HG03139 (cell line): ENCODE measurements around the gene ZNF639.

ENCODE experiments used
- ATAC-seq: cut with Tn5 transposase; IDR thresholded peaks from one replicate; pipeline ENCODE4 v1.9.1; 2021; ENCODE audit not compliant: unreplicated experiment

The ZNF639 gene

DNA sequence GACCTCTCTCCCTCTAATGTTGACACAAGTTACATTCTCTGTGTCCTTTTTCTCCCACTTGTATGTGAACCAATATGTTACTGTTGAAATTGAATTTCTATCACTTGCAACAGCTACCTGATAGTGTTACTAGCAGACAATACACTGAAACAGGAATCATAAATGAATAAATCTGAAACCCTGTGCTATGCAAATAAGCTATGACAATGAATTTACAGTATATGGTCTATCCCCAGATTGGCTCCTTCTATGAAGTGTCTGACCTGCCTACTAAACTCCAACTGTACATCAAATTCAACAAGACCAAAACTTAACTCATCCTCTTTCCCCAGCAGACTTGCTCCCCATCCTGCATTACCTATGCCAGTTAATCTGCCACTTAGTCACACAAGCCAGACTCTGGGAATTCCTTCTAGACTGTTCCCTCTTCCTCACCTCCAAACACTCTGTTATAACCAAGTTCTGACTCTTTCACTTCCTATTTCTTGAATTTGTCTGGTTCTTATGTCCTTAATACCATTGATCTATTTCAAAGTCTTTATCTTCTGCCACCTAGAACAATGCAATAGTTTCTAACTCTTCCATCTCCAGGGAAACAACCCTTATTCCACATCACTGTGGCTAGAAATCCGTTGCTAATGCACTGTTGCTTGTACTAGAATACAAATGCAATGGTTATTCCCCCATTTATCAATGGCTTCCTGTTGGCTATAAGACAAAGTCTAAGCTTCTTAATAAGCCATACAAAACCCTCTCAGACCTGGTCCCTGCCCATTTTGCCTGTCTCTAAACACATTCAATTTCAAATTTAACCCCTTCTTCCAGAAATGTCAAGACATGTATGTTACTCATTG lies 13.4 kb upstream of the ZNF639 start:
- ATAC-seq: peak; percentile 96

GRCh38 chr3:179318876-179319275 lies 4.0 kb upstream of the ZNF639 start:
- no peak for ATAC-seq

GRCh38 chr3:179321668-179322285 lies 1.1 kb upstream of the ZNF639 start:
- no peak for ATAC-seq

DNA sequence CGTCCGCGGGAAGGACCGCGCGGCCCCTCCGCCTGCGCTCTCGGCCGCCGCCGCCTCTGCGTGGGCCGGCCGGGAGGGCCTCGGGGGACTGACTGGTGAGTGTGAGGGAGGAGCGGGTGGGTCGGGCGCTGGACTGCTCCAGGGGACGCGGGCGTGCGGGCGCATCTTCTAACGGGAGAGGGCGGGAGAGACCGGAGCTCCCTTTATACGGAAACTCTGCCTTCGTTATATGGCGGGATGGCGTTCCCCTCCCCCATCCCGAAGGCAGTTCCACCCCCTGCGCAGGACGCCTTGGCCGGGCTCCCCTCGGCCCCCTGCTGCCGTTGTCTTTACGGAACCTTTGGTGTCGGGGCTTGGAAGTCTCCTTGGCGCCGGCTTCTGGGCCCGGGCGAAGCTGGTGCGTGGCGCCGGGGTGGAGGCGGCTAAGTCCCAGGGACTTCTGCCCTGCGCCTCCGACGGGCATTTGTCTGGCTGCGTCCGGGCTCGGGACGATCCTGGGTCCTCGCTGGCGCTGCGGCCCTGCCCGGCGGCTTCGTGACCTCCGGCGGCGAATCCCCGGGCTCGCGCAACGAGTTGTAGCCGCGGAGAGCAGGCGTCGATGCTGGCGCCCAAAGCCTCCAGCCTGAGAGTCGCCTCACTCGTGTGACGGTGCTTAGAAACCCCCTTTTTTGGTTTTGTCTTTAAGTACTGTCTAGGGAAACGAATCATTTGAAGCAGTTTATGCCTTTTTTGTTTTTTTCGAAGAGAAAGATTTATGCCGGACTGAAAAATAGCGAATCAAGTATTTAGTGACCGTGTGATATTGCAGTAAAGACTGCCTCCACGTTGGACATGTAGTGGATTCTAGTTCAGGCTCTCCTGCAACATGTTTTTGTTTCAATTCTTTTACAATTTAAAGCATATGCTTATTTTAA lies 623 bp downstream of the ZNF639 start:
- peak; percentile 35 for ATAC-seq

DNA sequence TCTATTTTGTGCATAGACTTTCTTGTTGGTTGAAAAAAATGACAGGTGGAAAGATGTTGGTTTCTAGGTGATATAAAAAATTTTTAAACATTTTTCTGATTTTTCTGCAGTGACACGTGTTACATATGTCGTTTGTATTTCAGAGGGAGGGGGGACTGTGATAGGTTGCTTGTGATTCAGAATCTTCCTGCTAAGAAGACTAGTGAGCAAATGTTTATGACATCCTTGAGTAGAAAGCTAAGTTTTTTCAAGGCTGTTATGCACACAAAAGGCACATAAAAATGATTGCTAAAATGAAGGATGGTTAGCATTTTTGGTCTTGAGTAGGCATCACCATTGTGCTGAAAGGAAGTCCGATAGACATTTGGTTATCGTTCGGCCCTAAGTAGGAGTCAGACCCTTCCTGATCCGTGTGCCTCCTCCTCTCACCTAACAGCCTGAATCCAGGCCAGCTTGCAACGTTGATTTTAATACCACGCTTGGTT lies 1.5 kb downstream of the ZNF639 start:
- no peak for ATAC-seq

- no peak for ATAC-seq
Measured at GRCh38 chr3:179330438-179330837, 7.6 kb downstream of the ZNF639 start.

DNA sequence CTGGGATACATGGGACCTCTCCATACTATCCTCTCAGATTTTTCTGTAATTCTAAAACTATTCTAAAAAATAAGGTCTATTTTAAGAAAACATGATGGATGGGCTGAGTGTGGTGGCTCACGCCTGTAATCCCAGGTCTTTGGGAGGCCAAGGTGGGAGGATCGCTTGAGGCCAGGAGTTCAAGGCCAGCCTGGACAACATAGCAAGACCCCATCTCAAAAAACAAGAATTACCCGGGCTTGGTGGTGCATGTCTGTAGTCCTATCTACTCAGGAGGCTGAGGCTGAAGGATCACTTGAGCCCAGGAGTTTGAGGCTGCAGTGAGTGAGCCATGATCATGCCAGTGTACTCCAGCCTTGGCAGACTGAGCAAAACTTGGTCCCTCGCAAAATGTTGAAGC lies 9.4 kb downstream of the ZNF639 start:
- no peak for ATAC-seq

GRCh38 chr3:179333084-179333483 lies 10.3 kb downstream of the ZNF639 start:
- ATAC-seq: no peak

- no peak for ATAC-seq
Measured at GRCh38 chr3:179336345-179336929, 13.6 kb downstream of the ZNF639 start.

GRCh38 chr3:179347345-179348194 lies 24.7 kb downstream of the ZNF639 start, which contains the start of gene MFN1:
TSS of gene MFN1 (plus strand) at chr3:179347709. CDS start at chr3:179348852, 1,143 bp downstream.
- peak; percentile 89 for ATAC-seq

GRCh38 chr3:179348325-179349013 lies 25.6 kb downstream of the ZNF639 start:
- ATAC-seq: peak; percentile 62

DNA sequence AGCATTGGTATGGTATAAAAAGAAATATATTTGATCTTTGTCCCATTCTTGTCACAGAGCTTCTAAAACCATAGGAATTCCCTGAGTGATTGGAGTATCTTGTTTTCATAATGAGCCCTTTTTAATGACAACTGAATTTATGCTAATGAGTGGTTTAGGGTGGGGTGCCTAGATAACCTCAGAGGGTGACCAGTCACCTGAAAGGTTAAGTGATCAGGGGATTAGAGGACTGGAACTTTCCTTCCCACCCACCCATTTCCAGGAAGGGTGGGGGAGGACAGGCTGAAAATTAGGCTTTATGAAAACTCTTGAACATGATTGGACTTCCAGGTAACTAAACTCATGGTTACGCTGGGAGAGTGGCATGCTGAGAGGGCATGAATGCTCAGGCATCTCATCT lies 33.2 kb downstream of the ZNF639 start:
- no peak for ATAC-seq

- no peak for ATAC-seq
Measured at GRCh38 chr3:179363332-179363731, 40.5 kb downstream of the ZNF639 start.

DNA sequence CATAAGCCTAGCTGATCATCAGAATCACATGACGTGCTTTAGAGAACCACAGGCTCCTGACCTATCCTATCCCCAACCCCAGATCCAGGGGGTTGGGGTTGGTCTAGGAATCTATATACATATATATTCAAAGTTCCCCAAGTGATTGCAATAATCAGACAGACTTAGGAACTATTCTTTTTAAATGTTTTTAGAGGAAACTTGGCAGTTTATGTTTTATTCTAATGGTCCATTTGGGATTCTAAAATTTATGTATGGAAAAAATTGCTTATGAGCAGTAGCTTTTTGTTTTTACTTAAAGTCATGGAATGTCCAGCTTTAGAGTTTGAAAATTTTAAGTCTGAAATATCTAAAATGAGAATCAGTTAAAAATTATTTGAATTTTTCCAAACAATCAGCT lies 46.8 kb downstream of the ZNF639 start:
- ATAC-seq: no peak

- ATAC-seq: no peak
Measured at GRCh38 chr3:179373938-179374337, 51.1 kb downstream of the ZNF639 start.

GRCh38 chr3:179375091-179375999 lies 52.5 kb downstream of the ZNF639 start:
- no peak for ATAC-seq

DNA sequence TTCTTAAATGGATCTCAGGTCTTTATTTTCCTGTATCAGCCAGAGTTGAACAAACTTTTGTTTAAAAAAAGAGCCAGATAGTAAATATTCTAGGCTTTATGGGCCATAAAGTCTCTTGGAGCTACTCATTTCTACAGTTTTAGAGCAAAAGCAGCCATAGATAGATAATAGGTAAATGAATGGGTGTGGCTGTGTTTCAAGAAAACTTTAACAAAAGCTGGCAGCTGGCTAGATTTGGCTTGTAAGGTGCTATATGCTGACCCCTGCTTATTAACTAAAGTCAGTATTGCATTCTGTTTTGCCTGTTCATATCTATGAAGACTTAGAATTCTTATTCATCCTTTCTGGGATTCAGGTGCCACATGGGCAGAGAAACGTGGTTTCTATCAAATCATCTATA lies 53.6 kb downstream of the ZNF639 start:
- ATAC-seq: no peak
